H9 (cell line): ENCODE data around the gene BARX1. TPM values are rescaled to one million over a fixed set of nuclear protein-coding genes. Genes with fewer than 3 reads are reported as not detected.

ENCODE experiments used
- DNase-seq: peaks from one replicate; pipeline ENCODE4 v3.0.0-alpha.2; 2017
- H2AFZ ChIP-seq: one replicate; pipeline ENCODE4 v1.6.1; 2013; ENCODE audit warnings: mild to moderate bottlenecking, low read length, control low read depth, moderate library complexity
- H2AK5ac ChIP-seq: 2 replicates; pipeline ENCODE4 v1.6.1; 2013; ENCODE audit warnings: low read length, control low read depth, mixed read lengths; ENCODE audit not compliant: insufficient read length
- H2BK120ac ChIP-seq: one replicate; pipeline ENCODE4 v1.6.1; 2013; ENCODE audit warnings: low read depth, mild to moderate bottlenecking, low read length, control low read depth, inconsistent platforms; ENCODE audit not compliant: poor library complexity, severe bottlenecking
- H2BK12ac ChIP-seq: 2 replicates; pipeline ENCODE4 v1.6.1; 2013; ENCODE audit warnings: low read length, control low read depth, mixed read lengths, low read depth; ENCODE audit not compliant: insufficient read length
- H2BK15ac ChIP-seq: 2 replicates; pipeline ENCODE4 v1.6.1; 2013; ENCODE audit warnings: low read depth, low read length, control low read depth
- H2BK20ac ChIP-seq: one replicate; pipeline ENCODE4 v1.6.1; 2013; ENCODE audit warnings: low read depth, mild to moderate bottlenecking, low read length, control low read depth, inconsistent platforms; ENCODE audit not compliant: poor library complexity, severe bottlenecking
- H2BK5ac ChIP-seq: 2 replicates; pipeline ENCODE4 v1.6.1; 2013; ENCODE audit warnings: low read length, control low read depth, mixed read lengths; ENCODE audit not compliant: insufficient read length
- H3K14ac ChIP-seq: 2 replicates; pipeline ENCODE4 v1.6.1; 2013; ENCODE audit warnings: low read length, control low read depth; ENCODE audit not compliant: insufficient read depth
- H3K18ac ChIP-seq: 2 replicates; pipeline ENCODE4 v1.6.1; 2013; ENCODE audit warnings: low read depth, mild to moderate bottlenecking, mixed read lengths, low read length, control low read depth; ENCODE audit not compliant: insufficient read length
- H3K23ac ChIP-seq: 2 replicates; pipeline ENCODE4 v1.6.1; 2013; ENCODE audit warnings: low read length, control low read depth, mixed read lengths, low read depth; ENCODE audit not compliant: insufficient read length
- H3K23me2 ChIP-seq: 2 replicates; pipeline ENCODE4 v1.6.1; 2013; ENCODE audit warnings: low read depth, mild to moderate bottlenecking, mixed read lengths, low read length, control low read depth; ENCODE audit not compliant: insufficient read length, poor library complexity, severe bottlenecking
- H3K27ac ChIP-seq: 2 replicates; pipeline ENCODE4 v1.5.1; 2013; ENCODE audit warnings: low read length, control low read depth, mixed read lengths, low read depth; ENCODE audit not compliant: insufficient read length
- H3K27me3 ChIP-seq: 2 replicates; pipeline ENCODE4 v1.6.1; 2013; ENCODE audit warnings: low read length, control low read depth, inconsistent platforms; ENCODE audit not compliant: insufficient read depth
- H3K4ac ChIP-seq: 2 replicates; pipeline ENCODE4 v1.6.1; 2013; ENCODE audit warnings: low read depth, mild to moderate bottlenecking, control low read depth, inconsistent platforms, low read length, moderate library complexity
- H3K4me1 ChIP-seq: 2 replicates; pipeline ENCODE4 v1.6.1; 2013; ENCODE audit warnings: low read length, control low read depth, inconsistent platforms; ENCODE audit not compliant: insufficient read depth
- H3K4me2 ChIP-seq: 2 replicates; pipeline ENCODE4 v1.6.1; 2013; ENCODE audit warnings: low read length, control low read depth, mixed read lengths; ENCODE audit not compliant: insufficient read length, insufficient read depth
- H3K56ac ChIP-seq: 2 replicates; pipeline ENCODE4 v1.6.1; 2013; ENCODE audit warnings: low read depth, mild to moderate bottlenecking, mixed read lengths, low read length, control low read depth; ENCODE audit not compliant: insufficient read length
- H3K79me1 ChIP-seq: 2 replicates; pipeline ENCODE4 v1.6.1; 2013; ENCODE audit warnings: low read depth, mild to moderate bottlenecking, moderate library complexity, low read length, control low read depth, inconsistent platforms; ENCODE audit not compliant: insufficient read depth, poor library complexity, severe bottlenecking
- H3K79me2 ChIP-seq: 2 replicates; pipeline ENCODE4 v1.6.1; 2013; ENCODE audit warnings: low read length, control low read depth, inconsistent platforms; ENCODE audit not compliant: insufficient read depth
- H3K9ac ChIP-seq: 2 replicates; pipeline ENCODE4 v1.6.1; 2013; ENCODE audit warnings: low read length, control low read depth, mixed read lengths; ENCODE audit not compliant: insufficient read length; ENCODE audit errors: extremely low read depth
- H3K9me3 ChIP-seq: one replicate; pipeline ENCODE4 v1.6.1; 2013; ENCODE audit warnings: low read depth, low read length, inconsistent platforms; ENCODE audit not compliant: control insufficient read depth
- H3T11ph ChIP-seq: one replicate; pipeline ENCODE4 v1.6.1; 2013; ENCODE audit warnings: mild to moderate bottlenecking, low read length, control low read depth, inconsistent platforms
- H4K20me1 ChIP-seq: one replicate; pipeline ENCODE4 v1.6.1; 2013; ENCODE audit not compliant: control insufficient read depth, insufficient read length, insufficient read depth
- H4K5ac ChIP-seq: 2 replicates; pipeline ENCODE4 v1.6.1; 2013; ENCODE audit warnings: low read depth, mild to moderate bottlenecking, mixed read lengths, low read length, control low read depth; ENCODE audit not compliant: insufficient read length
- H4K8ac ChIP-seq: replicated peaks from 2 replicates; pipeline ENCODE4 v1.6.1; 2013; ENCODE audit warnings: low read length, control low read depth, mixed read lengths, low read depth; ENCODE audit not compliant: insufficient read length
- H4K91ac ChIP-seq: 2 replicates; pipeline ENCODE4 v1.6.1; 2013; ENCODE audit warnings: low read depth, mild to moderate bottlenecking, moderate library complexity, mixed read lengths, low read length, control low read depth; ENCODE audit not compliant: insufficient read length
- H3K27ac Mint-ChIP-seq, 3 experiments: 2 replicates in 2 of 3; 3 replicates in 1 of 3; pipeline ENCODE4 v1.8.0; 2020 to 2021; ENCODE audit warnings: mixed read lengths in 3 of 3, mild to moderate bottlenecking in 1 of 3, moderate library complexity in 1 of 3
- H3K27me3 Mint-ChIP-seq: 2 replicates; pipeline ENCODE4 v1.8.0; 2021; ENCODE audit warnings: low read depth, mild to moderate bottlenecking, moderate library complexity, mixed read lengths
- H3K36me3 Mint-ChIP-seq, 3 experiments: 2 replicates in 2 of 3; 3 replicates in 1 of 3; pipeline ENCODE4 v1.8.0; 2020 to 2021; ENCODE audit warnings: low read depth in 3 of 3, mixed read lengths in 3 of 3; ENCODE audit not compliant: insufficient read depth in 1 of 3
- H3K4me1 Mint-ChIP-seq, 2 experiments: 2 replicates each; pipeline ENCODE4 v1.8.0; 2020; ENCODE audit warnings: mixed read lengths in 2 of 2
- H3K4me3 Mint-ChIP-seq, 2 experiments: 2 replicates in 1 of 2; 3 replicates in 1 of 2; pipeline ENCODE4 v1.8.0; 2020 to 2021; ENCODE audit warnings: mild to moderate bottlenecking in 2 of 2, mixed read lengths in 2 of 2, moderate library complexity in 1 of 2
- H3K9me3 Mint-ChIP-seq, 2 experiments: 2 replicates in 1 of 2; 3 replicates in 1 of 2; pipeline ENCODE4 v1.8.0; 2020; ENCODE audit warnings: mild to moderate bottlenecking in 2 of 2, mixed read lengths in 2 of 2, moderate library complexity in 1 of 2
- WGBS: extraction: QIAGEN DNeasy Blood & Tissue Kit; methylation state at CpG from one replicate; pipeline ENCODE4 v1.1.7; 2013; ENCODE audit warnings: missing lambda C conversion rate, low lambda C conversion rate, mixed read lengths; ENCODE audit not compliant: insufficient read length; ENCODE audit errors: extremely low coverage; 5-methylcytosine and 5-hydroxymethylcytosine counted together
- total RNA-seq: library from RNA; stranded (reverse); gene quantifications from 2 replicates; pipeline ENCODE4 v1.2.1, GENCODE V29; 2021
- TF ChIP-seq, protein P1 (sequence below): fragments of 200-600 bp; sonication (generic); conservative IDR thresholded peaks from 3 replicates; pipeline ENCODE4 v1.8.0; 2021; ENCODE audit warnings: antibody characterized with exemption, mild to moderate bottlenecking

BARX1 gene
- total RNA-seq, 1 experiment from 2014 or later, result 1.2 TPM

DNA sequence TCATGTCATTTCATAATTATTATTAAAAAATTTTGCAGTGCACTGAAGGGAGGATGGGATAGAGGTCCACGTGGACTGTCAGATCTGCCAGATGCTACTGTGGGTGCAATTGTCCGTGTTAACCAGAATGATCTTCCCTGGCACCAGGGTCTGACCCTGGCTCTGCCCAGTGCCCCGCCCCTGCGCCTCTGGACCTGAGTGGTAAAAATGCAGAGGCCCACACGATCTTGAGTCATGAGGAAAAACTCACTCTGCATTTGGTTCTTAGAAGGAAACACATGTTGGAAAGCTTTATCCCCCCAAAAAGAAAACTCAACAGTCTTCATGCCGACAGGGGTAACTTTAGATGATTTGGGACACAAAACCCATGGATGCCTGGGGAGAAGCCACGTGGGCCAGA, 20.1 kb upstream of the BARX1 start:
- Histone ChIP-seq H3K23ac (no peak overlapping the region), H2BK12ac (no peak overlapping the region), H4K20me1 (no peaks in the 10 kb centered on the region), H3K4me1 (no peaks in the 10 kb centered on the region), H4K8ac (no peak overlapping the region), H3K14ac (no peak overlapping the region), H2BK5ac (no peak overlapping the region), H3K9me3 (no peaks in the 10 kb centered on the region), H2AFZ (no peak overlapping the region), H2AK5ac (no peak overlapping the region), H3K4ac (no peak overlapping the region), H4K5ac (no peak overlapping the region), H2BK15ac (no peak overlapping the region), H4K91ac (no peak overlapping the region), H3K4me2 (no peak overlapping the region), H3K79me1 (no peaks in the 10 kb centered on the region), H3K79me2 (no peaks in the 10 kb centered on the region), H2BK120ac (no peak overlapping the region), H3K9ac (no peak overlapping the region), H3K56ac (no peak overlapping the region), H3T11ph (no peak overlapping the region), H2BK20ac (no peak overlapping the region), H3K23me2 (no peaks in the 10 kb centered on the region), H3K27ac (no peak overlapping the region), H3K27me3 (no peaks in the 10 kb centered on the region; the same call in 1 of the 2 replicates), H3K18ac (no peak overlapping the region)
- Mint-ChIP-seq H3K9me3 (peaks cover 25 to 31% of the 10 kb centered on the region in 2 experiments), H3K4me1 (peaks cover 0 to 2% of the 10 kb centered on the region in 2 experiments; a peak in 1 of 4 replicates), H3K27me3 (peaks cover 18% of the 10 kb centered on the region), H3K27ac (no peak overlapping the region), H3K36me3 (peaks cover 7 to 9% (median 8%) of the 10 kb centered on the region in 3 experiments; a peak in 5 of 7 replicates), H3K4me3 (no peak overlapping the region)
- WGBS, result no CpG with 5 or more reads among the region's 7 CpGs
- DNase-seq, result no peak
- TF ChIP-seq, protein P1, sequence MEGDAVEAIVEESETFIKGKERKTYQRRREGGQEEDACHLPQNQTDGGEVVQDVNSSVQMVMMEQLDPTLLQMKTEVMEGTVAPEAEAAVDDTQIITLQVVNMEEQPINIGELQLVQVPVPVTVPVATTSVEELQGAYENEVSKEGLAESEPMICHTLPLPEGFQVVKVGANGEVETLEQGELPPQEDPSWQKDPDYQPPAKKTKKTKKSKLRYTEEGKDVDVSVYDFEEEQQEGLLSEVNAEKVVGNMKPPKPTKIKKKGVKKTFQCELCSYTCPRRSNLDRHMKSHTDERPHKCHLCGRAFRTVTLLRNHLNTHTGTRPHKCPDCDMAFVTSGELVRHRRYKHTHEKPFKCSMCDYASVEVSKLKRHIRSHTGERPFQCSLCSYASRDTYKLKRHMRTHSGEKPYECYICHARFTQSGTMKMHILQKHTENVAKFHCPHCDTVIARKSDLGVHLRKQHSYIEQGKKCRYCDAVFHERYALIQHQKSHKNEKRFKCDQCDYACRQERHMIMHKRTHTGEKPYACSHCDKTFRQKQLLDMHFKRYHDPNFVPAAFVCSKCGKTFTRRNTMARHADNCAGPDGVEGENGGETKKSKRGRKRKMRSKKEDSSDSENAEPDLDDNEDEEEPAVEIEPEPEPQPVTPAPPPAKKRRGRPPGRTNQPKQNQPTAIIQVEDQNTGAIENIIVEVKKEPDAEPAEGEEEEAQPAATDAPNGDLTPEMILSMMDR, result no peak
